CD14-positive monocyte (primary cell): Measurements from ENCODE around the gene CABP4. TPM values are rescaled to one million over a fixed set of nuclear protein-coding genes. Genes with fewer than 3 reads are reported as not detected.

ENCODE experiments used
- DNase-seq, 3 donors: peaks; one replicate each; pipeline ENCODE4 v3.0.0-alpha.2; 2011 to 2022
- H2AFZ ChIP-seq: 2 replicates; pipeline ENCODE4 v1.6.0; 2012; ENCODE audit warnings: mild to moderate bottlenecking, low read depth, low read length, inconsistent platforms; ENCODE audit not compliant: insufficient read depth, poor library complexity, severe bottlenecking
- H3K27ac ChIP-seq, 2 donors: 1 replicate in 1 of 2; 2 replicates in 1 of 2; pipeline ENCODE4 v1.5.1; 2012 to 2013; ENCODE audit warnings: low read length in 2 of 2, control low read depth in 1 of 2, inconsistent platforms in 1 of 2, low read depth in 1 of 2, mild to moderate bottlenecking in 1 of 2
- H3K27me3 ChIP-seq, 2 donors: one replicate each; pipeline versions ENCODE4 v1.6.0 to v1.6.1; 2011 to 2013; ENCODE audit warnings: low read length in 2 of 2; ENCODE audit not compliant: control insufficient read depth in 2 of 2, insufficient read depth in 2 of 2
- H3K36me3 ChIP-seq, 2 donors: replicated peaks in 1 of 2; 1 replicate in 1 of 2; 2 replicates in 1 of 2; pipeline versions ENCODE4 v1.5.1 to v1.6.1; 2012 to 2013; ENCODE audit warnings: low read length in 2 of 2, control low read depth in 1 of 2, inconsistent platforms in 1 of 2, mild to moderate bottlenecking in 1 of 2; ENCODE audit not compliant: insufficient read depth in 2 of 2, control insufficient read depth in 1 of 2
- H3K4me1 ChIP-seq, 2 donors: 1 replicate in 1 of 2; 2 replicates in 1 of 2; pipeline versions ENCODE4 v1.5.1 to v1.6.1; 2012 to 2013; ENCODE audit warnings: low read length in 2 of 2, control low read depth in 1 of 2, inconsistent platforms in 1 of 2, mild to moderate bottlenecking in 1 of 2, moderate library complexity in 1 of 2; ENCODE audit not compliant: insufficient read depth in 2 of 2, control insufficient read depth in 1 of 2
- H3K4me2 ChIP-seq: replicated peaks from 2 replicates; pipeline ENCODE3; 2012; ENCODE audit warnings: low read length, moderate library complexity, mild to moderate bottlenecking; ENCODE audit not compliant: poor library complexity, severe bottlenecking; ENCODE audit errors: extremely low read depth
- H3K4me3 ChIP-seq, 3 experiments: fragments of 200-600 bp in 1 of 3; sonication (generic) in 1 of 3; replicated peaks in 1 of 3; 1 replicate in 2 of 3; 2 replicates in 1 of 3; pipeline ENCODE4 v1.5.1; 2011 to 2013; ENCODE audit warnings: low read length in 3 of 3, mild to moderate bottlenecking in 3 of 3, control low read depth in 2 of 3, low read depth in 2 of 3, inconsistent platforms in 1 of 3, moderate library complexity in 1 of 3
- H3K79me2 ChIP-seq: 2 replicates; pipeline ENCODE4 v1.6.0; 2012; ENCODE audit warnings: mild to moderate bottlenecking, control low read depth, inconsistent platforms, low read length, moderate library complexity; ENCODE audit not compliant: insufficient read depth
- H3K9ac ChIP-seq: 2 replicates; pipeline ENCODE4 v1.6.0; 2017; ENCODE audit warnings: low read length, mild to moderate bottlenecking; ENCODE audit not compliant: insufficient read depth, poor library complexity, severe bottlenecking
- H3K9me3 ChIP-seq, 2 donors: replicated peaks in 1 of 2; 1 replicate in 1 of 2; 2 replicates in 1 of 2; pipeline versions ENCODE4 v1.5.1 to v1.6.1; 2012 to 2013; ENCODE audit warnings: low read length in 2 of 2, control low read depth in 1 of 2; ENCODE audit not compliant: control insufficient read depth in 1 of 2, insufficient read depth in 1 of 2
- H4K20me1 ChIP-seq: 2 replicates; pipeline ENCODE4 v1.6.0; 2012; ENCODE audit warnings: mild to moderate bottlenecking, low read length, control low read depth, moderate library complexity; ENCODE audit not compliant: insufficient read depth
- H3K27ac Mint-ChIP-seq, 7 donors: one replicate each; pipeline ENCODE4 v1.8.0; 2020; ENCODE audit warnings: mild to moderate bottlenecking in 7 of 7, mixed read lengths in 7 of 7, moderate library complexity in 6 of 7, inconsistent platforms in 2 of 7
- H3K27me3 Mint-ChIP-seq, 3 donors: one replicate each; pipeline ENCODE4 v1.8.0; 2021 to 2022; ENCODE audit warnings: low read depth in 3 of 3, mild to moderate bottlenecking in 3 of 3, mixed read lengths in 3 of 3, moderate library complexity in 3 of 3, inconsistent platforms in 1 of 3
- H3K36me3 Mint-ChIP-seq, 2 donors: one replicate each; pipeline ENCODE4 v1.8.0; 2020; ENCODE audit warnings: mixed read lengths in 2 of 2, inconsistent platforms in 1 of 2, mild to moderate bottlenecking in 1 of 2
- H3K4me1 Mint-ChIP-seq: one replicate; pipeline ENCODE4 v1.8.0; 2020; ENCODE audit warnings: mild to moderate bottlenecking, mixed read lengths
- H3K4me3 Mint-ChIP-seq, 2 donors: one replicate each; pipeline ENCODE4 v1.8.0; 2020; ENCODE audit warnings: mild to moderate bottlenecking in 2 of 2, mixed read lengths in 2 of 2, moderate library complexity in 1 of 2
- H3K9me3 Mint-ChIP-seq, 7 donors: one replicate each; pipeline ENCODE4 v1.8.0; 2020 to 2022; ENCODE audit warnings: mixed read lengths in 7 of 7, mild to moderate bottlenecking in 6 of 7, moderate library complexity in 6 of 7, inconsistent platforms in 2 of 7
- WGBS: methylation state at CpG from one replicate; pipeline ENCODE4 v1.1.5; 2013; ENCODE audit warnings: missing lambda C conversion rate; ENCODE audit not compliant: insufficient coverage; 5-methylcytosine and 5-hydroxymethylcytosine counted together
- intact Hi-C, 2 donors: fragments of 100-400 bp; cut with micrococcal nuclease; formaldehyde crosslinking; loops; one replicate each; pipeline versions ENCODE4 v1.15.0 to v1.15.1; 2023
- polyA plus RNA-seq, 3 donors: library from polyadenylated mRNA; depleted of rRNA in 1 of 3; unstranded in 2 of 3; stranded (reverse) in 1 of 3; fragments of 300-500 nt in 2 of 3; fragments of >200 nt in 1 of 3; fragmentation: Illumina TruSeq in 2 of 3; gene quantifications; 1 replicate in 2 of 3; 2 replicates in 1 of 3; pipeline ENCODE4 v1.2.3, GENCODE V29; 2012 to 2021
- TF ChIP-seq, protein P1 (sequence below): fragments of 200-600 bp; IDR thresholded peaks from one replicate; pipeline ENCODE4 v1.8.0; 2022; ENCODE audit warnings: antibody characterized with exemption, mild to moderate bottlenecking

The CABP4 gene
- polyA plus RNA-seq, 3 donors: 0.28 to 1.7 TPM; not detected in 1

DNA sequence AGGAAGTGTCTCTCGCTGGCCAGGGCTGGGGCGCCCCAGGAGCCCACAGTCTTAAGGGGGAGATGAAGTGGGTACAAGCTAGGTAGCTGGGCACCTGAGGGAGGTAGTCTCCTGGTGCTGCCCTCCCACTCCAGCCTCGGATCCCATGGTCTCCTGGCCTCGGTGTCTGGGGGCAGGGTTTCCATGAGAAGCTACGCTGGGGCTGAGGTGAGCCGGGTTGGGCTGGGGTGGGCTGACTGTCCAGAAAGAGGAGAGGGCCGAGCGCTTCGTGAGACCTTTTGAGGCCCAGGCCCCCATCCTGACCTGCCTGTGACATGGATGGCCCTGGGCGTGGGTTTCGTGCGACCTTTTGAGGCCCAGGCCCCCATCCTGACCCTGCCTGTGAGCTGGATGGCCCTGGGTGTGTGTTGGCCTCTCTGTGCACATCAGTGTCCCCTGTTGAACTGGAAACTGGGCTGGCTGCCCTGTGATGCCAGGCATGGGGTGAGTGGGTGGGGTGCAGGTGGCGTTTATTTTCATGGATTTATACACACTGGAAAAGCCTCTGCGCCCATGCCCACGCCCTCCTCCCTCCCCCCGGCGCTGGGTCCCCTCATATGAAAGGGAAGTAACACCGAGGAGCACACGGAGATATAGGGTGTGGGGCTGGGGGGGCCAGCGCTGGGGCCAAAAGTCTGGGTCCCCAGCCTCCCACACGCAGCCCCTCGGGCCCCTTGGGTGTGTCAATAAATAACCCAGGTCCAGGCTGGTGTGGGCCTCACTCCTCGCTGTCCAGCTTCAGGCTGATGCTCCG lies 36.3 kb downstream of the CABP4 start:
- Histone ChIP-seq H3K36me3 (peaks cover 83 to 99% of the 10 kb centered on the region in 2 donors), H4K20me1 (peaks cover 97% of the 10 kb centered on the region), H3K9ac (no peak overlapping the region), H3K4me3 (no peak overlapping the region), H3K4me2 (no peak overlapping the region), H3K27ac (no peak overlapping the region), H3K4me1 (peaks cover under 1% of the 10 kb centered on the region in 2 donors), H3K79me2 (peaks cover 16% of the 10 kb centered on the region), H3K27me3 (no peaks in the 10 kb centered on the region), H3K9me3 (no peaks in the 10 kb centered on the region), H2AFZ (no peak overlapping the region)
- no peaks in the 10 kb centered on the region for H3K4me1 Mint-ChIP-seq
- peak overlapping the region in 3 of 7 donors; percentile 10 to 55 (median 32) for H3K27ac Mint-ChIP-seq
- H3K4me3 Mint-ChIP-seq: no peak overlapping the region
- TF ChIP-seq, protein P1, sequence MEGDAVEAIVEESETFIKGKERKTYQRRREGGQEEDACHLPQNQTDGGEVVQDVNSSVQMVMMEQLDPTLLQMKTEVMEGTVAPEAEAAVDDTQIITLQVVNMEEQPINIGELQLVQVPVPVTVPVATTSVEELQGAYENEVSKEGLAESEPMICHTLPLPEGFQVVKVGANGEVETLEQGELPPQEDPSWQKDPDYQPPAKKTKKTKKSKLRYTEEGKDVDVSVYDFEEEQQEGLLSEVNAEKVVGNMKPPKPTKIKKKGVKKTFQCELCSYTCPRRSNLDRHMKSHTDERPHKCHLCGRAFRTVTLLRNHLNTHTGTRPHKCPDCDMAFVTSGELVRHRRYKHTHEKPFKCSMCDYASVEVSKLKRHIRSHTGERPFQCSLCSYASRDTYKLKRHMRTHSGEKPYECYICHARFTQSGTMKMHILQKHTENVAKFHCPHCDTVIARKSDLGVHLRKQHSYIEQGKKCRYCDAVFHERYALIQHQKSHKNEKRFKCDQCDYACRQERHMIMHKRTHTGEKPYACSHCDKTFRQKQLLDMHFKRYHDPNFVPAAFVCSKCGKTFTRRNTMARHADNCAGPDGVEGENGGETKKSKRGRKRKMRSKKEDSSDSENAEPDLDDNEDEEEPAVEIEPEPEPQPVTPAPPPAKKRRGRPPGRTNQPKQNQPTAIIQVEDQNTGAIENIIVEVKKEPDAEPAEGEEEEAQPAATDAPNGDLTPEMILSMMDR: no peak
- no peak for DNase-seq
- H3K9me3 Mint-ChIP-seq: no peaks in the 10 kb centered on the region
- 87% methylated on average over 17 of the region's 24 CpGs for WGBS
- peaks cover 66 to 94% of the 10 kb centered on the region in 2 donors for H3K36me3 Mint-ChIP-seq
- no peaks in the 10 kb centered on the region for H3K27me3 Mint-ChIP-seq
- intact Hi-C loops: no loop called here

DNA sequence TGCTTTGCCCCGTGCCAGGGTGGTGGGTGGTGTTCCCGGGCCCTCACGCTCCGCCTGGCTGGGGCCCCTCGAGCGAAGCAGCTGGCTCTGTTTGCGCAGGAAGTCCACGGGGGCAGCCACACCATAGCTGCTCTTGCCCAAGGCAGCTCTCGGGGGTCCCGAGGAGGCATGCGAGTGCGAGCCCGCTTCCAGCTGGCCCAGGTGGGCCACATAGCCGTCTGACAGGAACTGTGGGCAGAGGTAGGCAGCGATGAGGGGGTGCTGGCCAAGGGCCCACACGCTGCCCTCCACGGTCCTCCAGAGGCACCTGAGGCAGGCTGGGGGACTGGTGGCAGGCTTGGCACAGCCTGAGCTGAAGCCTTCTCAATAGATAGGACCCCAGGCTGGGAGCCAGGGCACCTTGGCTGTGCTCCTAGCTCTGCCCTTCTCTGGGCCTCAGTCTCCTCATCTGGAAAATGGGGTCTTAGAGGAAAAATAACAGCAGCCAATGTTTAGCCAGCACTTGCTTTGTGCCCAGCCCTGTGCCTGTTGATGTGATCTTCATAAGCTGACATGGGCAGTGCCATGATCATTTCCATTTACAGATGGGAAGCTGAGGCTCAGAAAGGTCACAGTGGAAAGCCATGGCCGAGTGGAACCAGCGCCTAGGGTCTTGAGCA lies 37.0 kb downstream of the CABP4 start:
- no peak for DNase-seq
- TF ChIP-seq, protein P1: no peak
- Mint-ChIP-seq H3K4me1 (no peaks in the 10 kb centered on the region), H3K36me3 (peaks cover 64 to 96% of the 10 kb centered on the region in 2 donors), H3K9me3 (no peaks in the 10 kb centered on the region), H3K4me3 (no peak overlapping the region), H3K27me3 (no peaks in the 10 kb centered on the region), H3K27ac (peak overlapping the region in 2 of 7 donors; percentile 41 to 63)
- intact Hi-C loops: no loop called here
- 92% methylated on average over 19 of the region's 19 CpGs for WGBS
- H4K20me1 ChIP-seq: peaks cover 95% of the 10 kb centered on the region
- no peaks in the 10 kb centered on the region for H3K4me1 ChIP-seq
- no peaks in the 10 kb centered on the region for H3K9me3 ChIP-seq
- peaks cover 9% of the 10 kb centered on the region for H3K79me2 ChIP-seq
- no peaks in the 10 kb centered on the region for H3K27me3 ChIP-seq
- no peak overlapping the region for H3K27ac ChIP-seq
- peaks cover 89 to 99% of the 10 kb centered on the region in 2 donors for H3K36me3 ChIP-seq
- no peak overlapping the region for H3K4me3 ChIP-seq
- no peak overlapping the region for H3K4me2 ChIP-seq
- H2AFZ ChIP-seq: no peak overlapping the region
- H3K9ac ChIP-seq: no peak overlapping the region
